Esophagus mucosa (tissue), 1 donor: ENCODE measurements around the gene TRIM17. TPM values are rescaled to one million over a fixed set of nuclear protein-coding genes. Genes with fewer than 3 reads are reported as not detected.

Experiments used
- ATAC-seq: fragments of 200-7000 bp; cut with Tn5 transposase; one replicate; pipeline ENCODE4 v1.9.1; 2020
- total RNA-seq: library from RNA; stranded (reverse); gene quantifications from one replicate; pipeline ENCODE4 v1.2.4, GENCODE V29; 2023
- donor health status: DM: yes; HTN: yes; CAD: no.

Gene TRIM17
- total RNA-seq, 1 donor from 2014 or later = 1.3 TPM

- no peak for ATAC-seq
Observed at GRCh38 chr1:228366866-228367741, 49.6 kb downstream of the TRIM17 start.

- no peak for ATAC-seq
Observed at GRCh38 chr1:228366062-228366865, 50.4 kb downstream of the TRIM17 start.

GRCh38 chr1:228365271-228366061 is 51.2 kb downstream of the TRIM17 start:
- ATAC-seq = no peak

- ATAC-seq = no peak
Observed at GRCh38 chr1:228364706-228365213, 51.9 kb downstream of the TRIM17 start.

- no peak for ATAC-seq
Observed at GRCh38 chr1:228364068-228364705, 52.5 kb downstream of the TRIM17 start.

- no peak for ATAC-seq
Observed at GRCh38 chr1:228363686-228364067, 53.0 kb downstream of the TRIM17 start.

GRCh38 chr1:228362884-228363450 is 53.7 kb downstream of the TRIM17 start:
- ATAC-seq = no peak

GRCh38 chr1:228362141-228362883 is 54.3 kb downstream of the TRIM17 start:
- ATAC-seq = no peak

GRCh38 chr1:228361314-228362140 is 55.1 kb downstream of the TRIM17 start:
- ATAC-seq = no peak

GRCh38 chr1:228360533-228361313 is 55.9 kb downstream of the TRIM17 start:
- ATAC-seq = no peak

GRCh38 chr1:228359613-228360532 is 56.8 kb downstream of the TRIM17 start:
- no peak for ATAC-seq

GRCh38 chr1:228358764-228359612 is 57.7 kb downstream of the TRIM17 start:
- no peak for ATAC-seq

- peak; percentile 58 for ATAC-seq
Observed at GRCh38 chr1:228358039-228358763, 58.5 kb downstream of the TRIM17 start.
